Activated CD8-positive, alpha-beta memory T cell treated with anti-CD3 and anti-CD28 coated beads, Interleukin-2, amount 50 U/mL, for 24 hours (primary cell): ENCODE measurements around the gene RCOR2.

Experiments
- DNase-seq: peaks from one replicate; pipeline ENCODE4 v3.0.0-alpha.2; 2020; ENCODE audit errors: extremely low read depth

RCOR2 gene

DNA sequence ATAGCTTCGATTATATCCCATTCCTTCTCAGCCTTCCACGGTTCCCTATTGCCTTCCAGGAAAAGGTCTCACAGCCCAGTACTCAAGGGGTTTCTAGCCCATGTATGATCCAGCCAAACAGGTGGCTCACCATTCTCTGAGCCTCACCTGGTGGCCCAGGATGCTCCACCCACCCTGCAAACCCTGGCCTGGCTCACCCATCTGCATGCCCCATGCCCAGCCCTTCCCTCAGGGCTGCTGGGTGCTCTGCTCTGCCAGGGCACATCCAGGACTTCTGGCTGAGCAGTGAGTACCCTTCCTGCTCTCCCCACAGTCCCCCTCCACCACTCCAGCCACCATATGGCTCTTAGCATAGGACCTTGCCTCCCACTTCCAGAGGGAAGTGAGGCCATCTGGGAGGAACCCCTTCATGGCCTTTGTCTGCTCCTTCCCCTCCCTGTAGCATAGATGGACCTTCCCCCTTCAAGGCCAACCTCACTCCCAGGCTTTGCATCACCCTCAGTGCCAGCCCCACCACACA is 5.8 kb upstream of the RCOR2 start:
- no peak for DNase-seq

DNA sequence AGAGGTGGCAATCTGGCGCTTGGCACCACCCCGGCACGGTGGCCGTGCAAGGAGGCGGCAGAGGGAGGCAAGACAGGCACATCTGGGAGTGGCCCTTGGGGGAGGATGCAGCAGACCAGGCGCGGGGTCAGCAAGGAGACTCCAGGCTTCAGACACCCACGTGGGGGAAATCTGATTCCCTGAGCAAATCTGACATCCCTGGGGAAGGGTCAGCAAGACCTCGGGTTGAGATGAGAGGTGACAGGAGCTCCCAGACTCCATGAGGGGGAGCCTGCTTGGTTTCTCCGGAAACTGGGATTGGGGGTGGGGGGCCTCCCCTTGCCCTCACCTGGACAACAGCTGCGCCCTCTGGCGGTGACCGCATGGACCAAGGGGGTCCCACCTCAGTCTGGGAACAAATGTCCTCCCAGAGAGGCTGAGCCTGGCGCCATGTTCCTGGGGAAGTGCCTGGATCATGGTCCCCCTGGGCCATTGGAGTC is 4.0 kb upstream of the RCOR2 start:
- DNase-seq, result no peak

DNA sequence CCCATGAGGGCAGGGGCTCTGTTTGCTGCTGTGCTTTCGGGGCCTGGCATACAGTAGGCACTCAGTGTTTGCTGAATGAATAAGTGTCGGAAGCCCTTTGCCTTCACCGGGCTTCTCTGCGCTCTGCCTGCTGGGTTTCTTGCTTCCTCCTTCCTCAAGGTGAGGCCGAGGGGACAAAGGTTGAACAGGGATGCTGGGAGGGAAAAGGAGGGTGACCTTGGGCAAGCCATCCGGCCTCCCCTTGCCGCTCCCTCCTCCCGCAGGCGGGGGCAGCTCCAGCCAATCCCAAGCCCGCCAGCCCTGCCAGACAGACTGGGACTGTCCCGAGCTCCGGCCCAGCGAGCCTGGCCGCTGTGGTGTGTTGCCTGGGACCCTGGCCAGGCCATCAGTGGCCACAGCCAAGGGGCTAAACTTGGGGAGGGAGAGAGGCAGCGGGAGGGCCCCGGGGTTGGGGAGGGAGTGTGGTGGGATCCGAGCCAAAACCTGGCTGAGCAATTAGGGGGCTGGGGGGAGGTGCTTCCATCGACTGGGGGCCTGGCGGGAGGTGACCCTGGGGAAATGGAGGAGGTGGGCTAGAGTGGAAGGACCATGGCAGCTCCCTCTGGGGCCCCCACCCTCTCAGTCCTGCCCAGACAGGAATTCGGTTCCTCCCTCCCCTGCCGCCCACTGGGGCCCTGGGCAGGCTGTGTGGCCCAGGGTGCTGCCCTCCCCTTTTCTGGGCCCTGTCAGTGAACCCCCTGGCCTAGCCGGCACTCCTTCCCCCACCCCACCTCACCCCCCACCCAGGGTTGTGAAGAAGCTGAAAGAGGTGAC is 3.4 kb upstream of the RCOR2 start:
- no peak for DNase-seq

DNA sequence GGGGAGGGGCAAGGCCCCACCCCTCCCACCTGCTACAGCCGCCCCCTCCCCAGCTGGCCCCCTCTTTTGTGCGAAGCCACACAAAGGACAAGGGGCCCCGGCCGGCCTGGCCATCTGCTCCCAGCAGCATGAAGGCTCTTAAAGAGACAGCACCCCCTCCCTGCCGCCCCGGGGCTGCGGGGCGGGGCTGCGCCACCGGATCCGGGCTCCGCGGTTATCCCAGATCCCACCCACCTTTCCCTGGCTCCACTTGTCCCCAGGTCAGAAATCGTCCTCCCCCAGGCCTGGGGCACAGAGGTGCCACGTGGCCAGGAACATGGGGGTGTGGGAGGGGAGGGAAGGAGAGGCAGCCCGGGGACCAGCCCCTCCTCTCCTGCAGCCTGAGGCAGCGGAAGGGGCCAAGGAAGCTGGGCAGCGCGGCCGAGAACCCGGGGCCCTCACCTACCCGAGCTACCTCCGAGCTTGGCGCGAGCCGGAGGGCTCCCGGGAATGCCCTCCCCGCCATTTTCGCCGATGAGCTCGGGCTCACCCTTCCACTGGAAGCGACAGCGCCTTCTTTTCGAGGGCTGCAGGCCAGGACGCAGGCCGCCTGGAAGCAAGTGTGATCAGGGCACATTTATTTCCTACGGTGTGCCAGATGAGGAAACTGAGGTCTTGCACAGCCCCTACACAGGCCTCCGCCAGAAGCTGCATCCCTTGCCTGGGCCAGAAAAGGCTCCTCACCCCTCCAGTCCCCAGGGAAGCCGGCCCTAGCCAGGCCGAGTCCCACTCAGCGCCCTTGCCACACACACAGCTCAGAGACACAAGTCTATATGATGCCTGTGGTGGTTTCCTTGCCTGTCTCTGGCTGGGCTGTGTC is 2.5 kb upstream of the RCOR2 start:
- no peak for DNase-seq

DNA sequence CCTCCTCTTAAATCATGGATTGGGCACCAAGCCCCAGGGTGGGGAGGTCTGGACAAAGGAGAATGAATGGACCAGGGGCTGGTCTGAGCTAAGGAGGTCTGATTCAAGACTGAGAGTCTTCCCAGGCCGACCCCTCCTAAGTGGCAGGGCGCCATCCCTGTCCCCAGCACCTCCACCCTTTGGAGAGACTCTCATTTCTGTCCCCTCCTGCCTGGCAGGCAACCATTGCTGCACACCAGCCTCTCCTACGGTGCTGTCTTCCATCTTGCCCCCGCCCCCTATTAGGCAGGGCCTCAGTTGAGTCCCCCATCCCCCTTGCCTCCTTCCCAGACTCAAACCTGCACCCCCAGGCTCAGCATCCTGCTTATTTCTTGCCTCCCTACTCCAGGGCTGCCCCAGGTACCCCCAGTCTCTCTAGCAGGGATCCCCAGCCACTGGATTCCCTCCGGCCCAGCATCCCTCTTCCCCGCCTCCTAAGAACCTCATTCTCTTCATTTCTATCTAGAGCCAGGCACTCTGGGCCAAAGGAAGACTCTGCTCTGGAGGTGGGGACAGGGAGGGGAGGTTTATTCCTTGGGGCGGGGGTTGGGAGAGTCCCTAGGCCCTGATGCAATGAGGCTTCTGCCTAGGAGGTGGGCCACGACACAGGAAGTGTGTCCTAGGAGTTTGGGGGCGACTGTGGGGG is 1.7 kb upstream of the RCOR2 start:
- DNase-seq, result no peak

DNA sequence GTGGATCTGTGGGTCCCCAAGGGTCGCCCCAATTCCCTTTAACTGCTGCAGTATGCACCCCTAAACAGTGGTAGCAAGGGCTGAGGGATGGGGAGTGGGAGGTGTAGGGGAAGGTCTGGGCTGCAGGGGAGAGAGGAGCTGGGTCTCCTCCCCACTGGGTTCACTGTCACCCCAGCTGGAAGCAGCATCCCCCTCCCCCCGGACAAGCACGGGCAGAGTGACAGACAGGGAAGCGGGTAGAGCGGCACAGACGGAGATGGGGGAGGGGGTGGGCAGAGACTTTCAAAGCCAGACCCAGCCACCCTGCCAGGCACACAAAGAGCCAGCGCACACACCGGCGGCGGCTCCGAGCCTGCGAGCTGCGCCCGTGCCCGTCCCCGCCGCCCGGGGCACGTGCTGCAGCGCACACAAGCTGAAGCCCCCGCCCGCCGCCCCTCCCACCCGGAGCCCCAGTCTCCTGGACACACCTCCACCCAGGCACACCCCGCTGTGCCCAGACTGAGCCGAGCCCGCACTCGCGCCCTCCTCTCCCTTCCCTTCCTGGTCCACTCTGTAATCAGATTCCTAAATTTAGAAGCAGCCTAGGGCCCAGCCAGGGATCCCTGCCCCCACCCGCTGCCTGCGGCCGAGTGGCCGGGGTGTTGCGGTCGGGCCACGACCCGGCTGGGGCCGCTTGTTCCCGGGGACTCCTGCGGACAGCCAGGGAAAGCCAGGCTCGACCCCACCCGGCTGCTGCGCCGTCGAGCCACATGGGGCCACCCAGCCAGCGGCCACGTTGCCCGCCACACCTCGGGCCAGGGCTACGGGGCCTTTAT is 935 bp upstream of the RCOR2 start:
- no peak for DNase-seq

DNA sequence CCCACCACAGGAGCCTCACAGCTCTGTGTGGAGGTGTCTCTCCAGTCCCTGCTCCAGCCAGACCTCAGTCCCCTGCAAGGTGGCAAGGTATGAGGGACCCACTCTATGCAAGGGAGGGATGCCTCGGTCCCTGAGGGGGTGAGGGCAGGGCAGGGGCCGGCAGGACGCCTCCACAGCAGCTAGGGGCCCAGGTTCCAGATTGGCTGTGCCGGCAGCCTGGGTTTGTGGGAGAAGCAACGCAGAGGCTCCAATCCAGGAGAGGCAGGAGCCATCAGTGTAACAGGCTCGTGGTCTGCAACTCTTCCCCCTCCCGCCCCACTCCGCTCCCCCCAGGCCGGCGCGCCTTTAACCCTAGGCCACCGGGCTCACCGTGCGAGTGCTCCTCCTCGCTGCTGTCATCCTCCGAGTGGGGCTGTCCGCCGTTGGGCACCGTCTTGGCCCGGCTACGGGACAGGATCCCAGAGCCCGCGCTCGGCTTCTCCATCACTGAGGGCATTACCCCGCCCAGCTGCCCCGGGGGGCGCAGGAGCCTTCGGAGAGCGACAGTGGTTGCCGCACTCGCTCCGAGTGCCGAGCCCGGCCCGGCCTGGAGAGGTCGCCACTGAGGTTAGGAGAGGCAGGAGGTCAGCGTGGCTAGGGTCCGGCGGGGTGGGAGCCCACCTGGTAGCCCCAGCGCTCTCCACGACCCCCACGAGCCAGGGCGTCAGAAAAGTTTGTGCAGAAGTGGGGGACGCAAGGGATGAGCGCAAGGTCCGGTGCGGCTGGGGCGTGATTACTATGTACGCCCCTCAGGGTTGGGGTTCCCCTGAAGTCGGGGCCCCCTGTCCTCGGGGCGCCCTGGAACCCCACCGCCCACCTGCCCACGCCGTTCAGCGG is 765 bp downstream of the RCOR2 start:
- no peak for DNase-seq

DNA sequence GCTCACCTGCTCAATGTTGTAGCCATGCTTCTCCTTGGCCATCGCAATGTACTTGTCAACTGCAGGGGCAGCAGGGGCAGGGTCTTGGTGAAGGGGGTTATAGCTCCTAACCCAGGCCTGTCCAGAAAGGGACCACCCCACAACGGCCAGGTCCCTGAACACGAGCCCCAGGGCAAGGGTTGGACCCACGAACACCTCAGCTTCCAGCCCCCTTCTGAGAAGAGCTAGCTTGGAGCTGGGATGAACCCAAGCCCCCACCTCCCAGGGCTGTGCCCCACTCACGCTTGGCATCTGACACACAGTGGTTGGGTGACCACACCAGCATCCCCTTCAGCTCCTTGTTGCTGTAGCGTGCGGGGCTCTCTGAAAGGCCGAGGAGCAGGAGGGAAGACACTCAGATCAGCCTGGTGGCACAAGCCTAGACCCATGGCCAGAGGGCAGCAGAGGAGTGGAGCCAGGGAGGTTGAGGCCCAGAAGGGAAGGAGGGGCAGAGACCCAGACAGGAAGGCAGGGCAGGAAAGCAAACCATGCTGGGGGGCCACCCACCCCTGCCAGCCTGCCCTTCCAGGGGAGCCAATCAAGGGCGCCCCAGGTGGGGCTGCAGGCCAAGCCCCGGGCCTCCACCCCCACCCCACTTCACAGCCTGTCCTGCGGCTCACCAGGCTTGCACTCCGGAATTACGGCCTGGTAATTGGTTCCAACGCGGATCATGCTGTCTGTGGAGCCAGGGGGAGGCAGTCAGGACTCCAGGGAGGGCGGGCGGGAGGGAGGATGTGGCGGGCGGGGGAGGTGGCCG is 1.9 kb downstream of the RCOR2 start:
- DNase-seq, result no peak

DNA sequence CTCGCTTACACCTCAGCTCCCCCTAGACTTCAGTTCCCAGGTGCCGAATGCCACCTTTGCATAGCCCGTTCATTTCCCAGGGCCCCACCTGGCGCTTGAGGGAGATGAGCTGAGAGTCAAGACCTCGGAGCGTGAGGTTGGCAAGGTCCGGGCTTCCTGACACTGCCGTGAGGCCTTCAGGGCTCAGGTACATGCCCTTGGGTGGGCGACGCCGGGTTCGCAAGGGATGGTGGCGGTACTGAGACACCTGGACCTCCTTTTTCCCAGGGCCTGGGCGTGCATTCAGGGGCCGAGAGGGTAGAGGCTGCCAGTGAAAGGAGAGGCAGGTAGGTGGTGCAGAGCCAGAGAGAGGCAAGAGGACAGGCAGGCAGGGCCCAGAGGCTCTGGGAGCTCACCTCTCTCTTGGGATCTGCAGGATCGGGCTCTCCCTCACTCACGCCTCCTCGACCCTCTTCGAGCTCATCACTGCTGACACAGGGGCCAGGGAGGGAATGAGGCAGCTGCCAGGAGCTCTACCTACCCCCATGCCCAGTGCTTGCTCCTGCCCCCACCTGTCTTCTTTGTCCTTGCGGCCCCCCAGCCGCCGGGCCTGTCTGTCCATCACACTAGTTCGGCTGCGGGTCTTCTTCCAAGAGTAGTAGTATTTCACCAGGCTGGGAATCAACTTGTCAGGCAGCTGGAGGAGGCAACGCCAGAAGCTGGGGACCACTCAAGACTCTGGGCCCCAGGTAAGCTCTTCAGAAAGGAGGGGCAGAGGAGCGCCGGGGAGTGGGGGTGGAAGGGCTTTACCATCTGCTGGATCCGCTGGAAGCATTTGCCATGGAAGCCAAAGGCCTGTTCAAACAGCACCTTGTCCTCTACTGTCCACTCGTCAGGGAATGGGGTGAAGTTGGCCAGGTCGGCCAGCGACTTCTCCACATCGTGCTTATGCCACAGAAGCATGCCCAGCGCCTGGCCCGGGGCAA is 2.8 kb downstream of the RCOR2 start:
- DNase-seq, result no peak

DNA sequence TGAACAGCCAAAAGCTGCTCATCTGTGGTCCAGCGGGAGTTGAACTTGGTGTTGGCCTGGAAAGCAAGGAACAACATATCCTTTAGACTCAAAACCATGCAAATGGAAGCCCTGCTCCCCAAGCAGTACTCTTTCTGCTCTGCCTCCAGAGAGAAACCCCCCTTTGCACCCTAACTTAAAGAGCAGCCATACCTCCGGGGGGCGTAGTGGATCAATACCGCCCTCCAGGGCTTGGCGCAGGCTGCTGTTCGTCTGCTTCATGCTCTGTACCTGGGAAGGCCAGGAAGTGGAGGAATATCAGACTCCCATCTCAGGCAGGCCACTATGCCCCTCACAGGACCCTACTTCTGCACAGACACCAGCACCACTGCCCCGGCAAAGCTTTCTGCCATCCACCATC is 4.3 kb downstream of the RCOR2 start:
- DNase-seq, result no peak

DNA sequence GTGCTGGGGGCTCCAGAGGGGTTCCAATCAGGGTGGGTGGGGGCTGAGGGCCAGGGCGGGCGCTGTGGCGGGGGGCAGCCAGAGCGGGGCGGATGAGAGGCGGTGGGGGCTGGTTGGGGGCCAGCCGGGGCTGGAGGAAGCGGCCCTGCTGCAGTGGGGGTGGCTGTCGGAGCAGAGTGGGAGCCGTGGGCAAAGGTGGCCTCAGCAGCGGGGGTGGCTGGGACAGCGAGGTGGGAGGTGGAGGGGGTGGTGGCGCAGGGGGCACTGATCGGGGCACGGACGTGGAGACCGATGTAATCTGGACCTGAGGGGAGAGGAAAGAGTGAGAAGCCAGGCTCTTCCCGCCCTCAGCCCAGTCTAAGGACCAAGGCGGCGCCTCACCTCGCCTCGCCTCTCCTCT is 5.1 kb downstream of the RCOR2 start:
- no peak for DNase-seq

DNA sequence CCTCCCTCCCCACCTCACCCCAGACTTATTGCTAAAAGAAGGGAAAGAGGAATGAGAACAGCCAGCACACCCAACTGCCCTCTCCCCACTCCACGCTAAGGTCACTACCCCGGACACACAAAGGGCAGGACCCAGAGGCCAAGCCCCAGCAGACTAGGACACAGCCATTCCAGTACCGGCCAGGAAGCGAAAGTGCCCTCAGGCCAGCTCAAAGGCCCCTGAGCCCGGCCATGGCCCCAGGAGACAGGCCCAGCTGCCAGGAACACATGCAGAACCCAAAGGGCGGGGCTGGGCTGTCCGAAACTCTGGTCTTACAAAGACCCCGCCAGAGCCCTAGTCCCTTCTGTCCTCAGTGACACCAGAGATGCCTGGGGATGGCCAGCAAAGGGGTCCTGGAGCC is 5.5 kb downstream of the RCOR2 start:
- no peak for DNase-seq

DNA sequence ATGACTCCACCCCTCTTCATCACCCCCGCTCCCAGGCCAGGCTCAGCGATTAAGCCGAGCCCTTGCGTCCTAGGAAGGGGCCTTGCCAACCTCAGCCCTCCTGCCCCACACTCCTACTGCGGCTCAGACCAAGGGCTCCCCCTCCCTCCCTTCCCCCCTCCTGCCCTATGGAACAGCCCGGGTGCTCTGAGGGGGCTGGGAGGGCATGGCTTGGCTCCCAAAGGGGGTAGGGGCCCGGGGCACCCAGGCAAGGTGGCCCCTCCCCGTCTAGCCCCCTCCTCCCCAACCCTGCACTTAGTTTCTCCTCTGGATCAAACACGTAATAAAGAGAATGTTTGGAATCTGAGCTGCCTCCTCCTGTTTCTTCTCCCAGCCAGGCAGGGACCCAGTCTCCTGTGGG is 6.3 kb downstream of the RCOR2 start:
- no peak for DNase-seq

DNA sequence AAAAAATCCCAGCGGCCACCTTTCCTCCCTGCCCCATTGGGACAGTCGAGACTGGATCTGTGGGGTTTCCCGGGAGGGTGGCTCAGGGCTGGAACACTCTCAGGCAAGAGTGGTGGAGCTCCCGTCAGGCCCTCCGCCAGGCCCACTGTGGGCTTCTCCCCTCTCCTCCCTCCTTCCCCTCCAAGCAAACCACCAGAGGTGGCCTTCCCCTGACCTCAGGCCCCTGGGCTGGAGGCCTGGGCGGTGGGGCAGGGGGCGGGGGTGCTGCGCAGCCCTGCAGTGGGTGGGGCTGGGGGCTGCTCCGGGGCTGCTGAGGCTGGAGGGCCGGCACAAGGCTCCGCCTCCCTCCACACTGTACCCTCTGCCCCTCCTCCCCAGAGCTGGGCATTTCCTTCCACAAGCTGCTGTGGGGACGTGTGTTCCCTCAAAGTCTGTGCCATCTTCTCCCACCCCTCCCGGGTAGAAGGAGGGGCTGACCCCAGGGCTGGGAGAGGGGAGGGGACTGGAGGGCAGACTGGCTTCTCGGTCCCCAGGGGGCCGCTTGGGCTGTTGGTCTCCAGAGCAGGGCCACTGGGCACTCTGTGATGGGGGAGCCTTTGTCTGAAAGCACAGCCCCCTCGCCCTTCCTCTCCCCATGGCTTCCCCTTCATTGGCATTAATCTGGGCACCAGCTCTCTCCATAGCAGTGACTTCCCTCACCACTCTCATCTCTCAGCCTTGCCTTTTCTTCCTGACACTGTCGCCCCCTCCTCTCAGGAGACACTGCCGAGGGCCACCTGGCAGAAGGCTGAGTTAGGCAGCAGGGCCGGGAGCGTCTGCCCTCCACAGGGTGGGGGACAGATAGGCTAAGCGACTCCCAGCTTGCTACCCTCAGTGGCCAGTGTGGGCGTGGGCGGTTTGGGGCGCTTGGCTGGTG is 7.1 kb downstream of the RCOR2 start:
- DNase-seq, result no peak

DNA sequence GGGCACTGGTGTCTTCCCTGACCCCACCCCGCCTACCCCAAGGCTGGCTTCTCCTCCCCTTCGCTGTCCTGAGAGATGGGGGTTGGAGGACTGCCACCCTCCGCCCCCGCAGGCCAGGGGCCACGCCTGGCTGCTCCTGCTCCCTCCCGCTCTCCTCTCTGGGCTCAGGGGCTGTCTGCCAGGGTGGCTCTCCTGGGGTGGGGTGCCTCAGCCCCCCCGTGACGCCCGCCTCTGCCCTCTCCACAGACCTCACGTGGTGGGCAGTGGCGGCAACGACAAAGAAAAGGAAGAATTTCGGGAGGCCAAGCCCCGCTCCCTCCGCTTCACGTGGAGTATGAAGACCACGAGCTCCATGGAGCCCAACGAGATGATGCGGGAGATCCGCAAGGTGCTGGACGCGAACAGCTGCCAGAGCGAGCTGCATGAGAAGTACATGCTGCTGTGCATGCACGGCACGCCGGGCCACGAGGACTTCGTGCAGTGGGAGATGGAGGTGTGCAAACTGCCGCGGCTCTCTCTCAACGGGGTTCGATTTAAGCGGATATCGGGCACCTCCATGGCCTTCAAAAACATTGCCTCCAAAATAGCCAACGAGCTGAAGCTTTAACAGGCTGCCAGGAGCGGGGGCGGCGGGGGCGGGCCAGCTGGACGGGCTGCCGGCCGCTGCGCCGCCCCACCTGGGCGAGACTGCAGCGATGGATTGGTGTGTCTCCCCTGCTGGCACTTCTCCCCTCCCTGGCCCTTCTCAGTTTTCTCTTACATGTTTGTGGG is 8.1 kb downstream of the RCOR2 start:
- no peak for DNase-seq

DNA sequence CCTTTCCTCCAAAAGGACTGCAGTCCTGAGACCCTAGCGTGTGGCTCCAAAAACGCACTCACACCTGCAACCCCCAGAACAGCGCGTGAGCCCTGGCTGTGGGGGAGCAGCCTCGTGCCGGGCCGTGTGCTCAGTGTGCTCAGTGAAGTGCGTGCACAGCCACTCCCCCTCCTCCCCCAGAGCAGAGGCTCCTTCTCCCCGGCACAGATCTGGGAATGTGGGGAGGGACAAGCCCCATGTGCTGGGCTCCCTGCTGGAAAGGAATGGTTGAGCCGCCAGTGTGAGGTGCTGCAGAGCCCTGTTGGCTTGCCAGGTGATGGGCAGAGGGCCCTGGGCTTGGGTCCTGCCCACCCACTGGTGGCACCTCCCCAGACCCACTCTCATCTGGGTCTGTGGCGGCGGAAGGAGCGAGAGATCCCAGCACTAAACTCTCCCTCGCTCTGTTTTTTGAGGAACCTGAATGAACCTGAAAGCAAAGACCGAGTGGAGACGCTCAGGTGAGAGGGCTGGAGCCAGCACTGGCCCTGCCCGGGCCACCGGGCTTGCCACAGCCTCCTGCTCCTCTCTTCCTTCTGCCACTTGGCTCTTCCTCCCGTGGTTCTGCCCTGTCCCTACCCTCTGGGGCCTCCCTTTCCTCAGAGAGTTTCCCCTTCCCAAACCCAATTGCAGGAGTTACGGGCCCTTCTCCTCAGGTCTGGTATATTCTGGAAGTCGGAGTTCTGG is 9.0 kb downstream of the RCOR2 start:
- DNase-seq, result no peak
